Testis (tissue), 3 donors: Measurements from ENCODE around the gene RENBP. TPM values are rescaled to one million over a fixed set of nuclear protein-coding genes. Genes with fewer than 3 reads are reported as not detected.
A peak's percentile ranks its signal among the peaks of the same experiment; 100 is the strongest.

Experiments
- DNase-seq: peaks from one replicate; pipeline ENCODE4 v3.0.0-alpha.2; 2019
- H3K27ac ChIP-seq, 2 donors: fragments of 200-600 bp; sonication (generic); one replicate each; pipeline ENCODE4 v1.5.1; 2019
- H3K27me3 ChIP-seq: fragments of 200-600 bp; sonication (generic); one replicate; pipeline ENCODE4 v1.5.1; 2019
- H3K36me3 ChIP-seq: fragments of 200-600 bp; sonication (generic); one replicate; pipeline ENCODE4 v1.5.1; 2017; ENCODE audit warnings: low read depth; ENCODE audit errors: missing control alignments
- H3K4me1 ChIP-seq: fragments of 200-600 bp; sonication (generic); one replicate; pipeline ENCODE4 v1.5.1; 2019
- H3K4me3 ChIP-seq, 2 donors: fragments of 200-600 bp; sonication (generic); one replicate each; pipeline ENCODE4 v1.5.1; 2017 to 2019
- H3K9me3 ChIP-seq: fragments of 200-600 bp; sonication (generic); one replicate; pipeline ENCODE4 v1.5.1; 2017
- CTCF ChIP-seq, 3 experiments: fragments of 450-650 bp in 2 of 3; fragments of 200-600 bp in 1 of 3; sonication (generic) in 1 of 3; IDR thresholded peaks; one replicate each; pipeline ENCODE4 v1.5.1; 2016 to 2019; ENCODE audit warnings: antibody characterized with exemption in 3 of 3, mild to moderate bottlenecking in 2 of 3, moderate library complexity in 1 of 3
- POLR2A ChIP-seq: fragments of 450-650 bp; IDR thresholded peaks from one replicate; pipeline ENCODE4 v1.6.1; 2017; ENCODE audit warnings: antibody characterized with exemption, mild to moderate bottlenecking, moderate library complexity
- WGBS, 2 donors: methylation state at CpG; one replicate each; pipeline ENCODE4 v1.1.5; 2018; 5-methylcytosine and 5-hydroxymethylcytosine counted together
- intact Hi-C: fragments of 100-400 bp; cut with DNase I; formaldehyde crosslinking; loops from one replicate; pipeline ENCODE4 v1.15.1; 2023; ENCODE audit warnings: low total_unique reads
- polyA plus RNA-seq: library from polyadenylated mRNA; stranded (reverse); fragments of 350-450 nt; fragmentation: Illumina TruSeq; extraction: RNeasy Lipid Tissue Mini Kit (QIAGEN cat#74804); gene quantifications from one replicate; pipeline ENCODE4 v1.2.3, GENCODE V29; 2014; ENCODE audit warnings: low read depth, low replicate concordance; ENCODE audit not compliant: insufficient read depth
- total RNA-seq, 2 donors: library from RNA; depleted of rRNA; stranded (reverse); fragments of >200 nt; gene quantifications; one replicate each; pipeline ENCODE4 v1.2.3, GENCODE V29; 2016

RENBP gene
- total and polyA plus RNA-seq, 3 donors from 2014 or later = 2.8 to 4.8 (median 3.4) TPM

- no peak for DNase-seq
- TF ChIP-seq POLR2A (no peak), CTCF (IDR thresholded peaks at IDR 0.05) (no peak)
- H3K27ac ChIP-seq = peak overlapping the region in 1 of 2 donors; percentile 11
- no peaks in the 10 kb centered on the region for H3K36me3 ChIP-seq
- H3K4me3 ChIP-seq = no peak overlapping the region
- WGBS, 2 donors = 84 to 87% methylated on average over 7 to 32 of the region's 33 CpGs
- intact Hi-C loops = loop anchor here (10.0 kb wide), 1 partner anchor 189 kb away; the partner anchor contains the start of gene PLXNB3
- H3K4me1 ChIP-seq = peaks cover 3% of the 10 kb centered on the region
- H3K27me3 ChIP-seq = no peaks in the 10 kb centered on the region
- H3K9me3 ChIP-seq = no peaks in the 10 kb centered on the region
Observed at GRCh38 chrX:153953892-153954557, 9.6 kb upstream of the RENBP start.

GRCh38 chrX:153953342-153953830 lies 8.9 kb upstream of the RENBP start:
- TF ChIP-seq POLR2A (no peak), CTCF (IDR thresholded peaks at IDR 0.05) (peak; percentile 82 to 90 (median 90))
- DNase-seq = peak; percentile 72
- Histone ChIP-seq H3K4me1 (peaks cover 3% of the 10 kb centered on the region), H3K27ac (peak overlapping the region; percentile 11 to 30), H3K36me3 (no peaks in the 10 kb centered on the region), H3K4me3 (no peak overlapping the region), H3K27me3 (no peaks in the 10 kb centered on the region), H3K9me3 (no peaks in the 10 kb centered on the region)
- whole genome bisulfite sequencing, 2 donors = 43% methylated on average over 10 of the region's 33 CpGs; no CpG with 5 or more reads in 1 of the 2 donors
- intact Hi-C loops = loop anchor here (10.0 kb wide), 1 partner anchor 189 kb away; the partner anchor contains the start of gene PLXNB3

GRCh38 chrX:153952373-153953026 lies 8.1 kb upstream of the RENBP start:
- DNase-seq = no peak
- Histone ChIP-seq H3K27me3 (no peaks in the 10 kb centered on the region), H3K27ac (peak overlapping the region; percentile 11 to 30), H3K4me1 (peaks cover 3% of the 10 kb centered on the region), H3K36me3 (no peaks in the 10 kb centered on the region), H3K4me3 (no peak overlapping the region), H3K9me3 (no peaks in the 10 kb centered on the region)
- intact Hi-C loops = loop anchor here (10.0 kb wide), 1 partner anchor 188 kb away; the partner anchor contains the start of gene PLXNB3
- 79 to 87% methylated on average over 4 to 28 of the region's 32 CpGs for WGBS, 2 donors
- TF ChIP-seq CTCF (IDR thresholded peaks at IDR 0.05) = no peak
- no peak for TF ChIP-seq POLR2A

GRCh38 chrX:153951683-153952372 lies 7.4 kb upstream of the RENBP start:
- Histone ChIP-seq H3K4me3 (no peak overlapping the region), H3K27ac (no peak overlapping the region), H3K9me3 (no peaks in the 10 kb centered on the region), H3K36me3 (no peaks in the 10 kb centered on the region), H3K27me3 (no peaks in the 10 kb centered on the region), H3K4me1 (peaks cover 3% of the 10 kb centered on the region)
- intact Hi-C loops = loop anchor here (10.0 kb wide), 1 partner anchor 187 kb away; the partner anchor contains the start of gene PLXNB3
- TF ChIP-seq CTCF (IDR thresholded peaks at IDR 0.05) (no peak), POLR2A (no peak)
- 89 to 93% methylated on average over 3 to 14 of the region's 28 CpGs for WGBS, 2 donors
- DNase-seq = no peak
